Fibroblast of mammary gland (primary cell): Measurements from ENCODE around the gene BCL2L1.
"Not testable (repeated sequence)": the region's sequence is repeated elsewhere in the genome, so short reads cannot be mapped to it uniquely, and the experiment has no call there.

Experiments used
- DNase-seq: peaks from one replicate; pipeline ENCODE4 v3.0.0-alpha.2; 2010; ENCODE audit warnings: low read depth
- H3K4me3 ChIP-seq: 2 replicates; pipeline ENCODE4 v1.5.1; 2011; ENCODE audit warnings: low read depth, mild to moderate bottlenecking, low read length, moderate library complexity; ENCODE audit not compliant: control insufficient read depth
- CTCF ChIP-seq: conservative IDR thresholded peaks from 2 replicates; pipeline ENCODE4 v1.5.1; 2011; ENCODE audit warnings: low read depth, low read length, inconsistent platforms; ENCODE audit not compliant: control insufficient read depth, insufficient read depth

BCL2L1 gene

DNA sequence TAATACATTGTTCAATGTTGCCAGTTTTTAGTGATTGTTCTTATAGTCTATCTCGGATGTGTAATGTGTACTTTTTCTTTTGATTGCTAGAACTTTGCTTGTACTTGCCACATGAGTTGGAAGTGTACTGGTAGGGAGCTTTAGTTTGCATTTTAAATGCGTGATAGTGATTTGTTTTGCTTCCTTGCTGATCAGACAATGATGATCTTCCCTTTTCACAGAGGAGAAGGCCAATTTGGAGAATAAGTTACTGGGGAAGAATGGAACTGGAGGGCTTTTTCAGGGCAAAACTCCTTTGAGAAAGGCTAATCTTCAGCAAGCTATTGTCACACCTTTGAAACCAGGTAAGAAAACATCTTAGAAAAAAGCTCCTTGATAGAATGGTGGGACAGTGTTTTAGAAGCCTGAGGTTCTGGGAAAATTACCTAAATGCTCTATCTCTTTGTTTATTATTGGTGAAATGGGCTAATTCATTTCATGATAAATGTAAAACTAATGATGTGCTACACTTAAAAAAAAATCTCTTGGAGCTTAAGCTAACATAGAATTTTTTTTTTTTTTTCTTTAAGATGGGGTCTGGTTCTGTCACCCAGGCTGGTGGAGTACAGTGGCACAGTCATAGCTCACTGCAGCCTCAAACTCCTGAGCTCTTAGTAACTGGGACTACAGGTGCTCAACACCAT lies 37.3 kb upstream of the BCL2L1 start:
- no peak for DNase-seq
- H3K4me3 ChIP-seq, result no peak overlapping the region
- no peak for TF ChIP-seq CTCF

GRCh38 chr20:31758991-31759390 lies 36.3 kb upstream of the BCL2L1 start:
- no peak for TF ChIP-seq CTCF
- DNase-seq, result no peak
- H3K4me3 ChIP-seq, result no peak overlapping the region

DNA sequence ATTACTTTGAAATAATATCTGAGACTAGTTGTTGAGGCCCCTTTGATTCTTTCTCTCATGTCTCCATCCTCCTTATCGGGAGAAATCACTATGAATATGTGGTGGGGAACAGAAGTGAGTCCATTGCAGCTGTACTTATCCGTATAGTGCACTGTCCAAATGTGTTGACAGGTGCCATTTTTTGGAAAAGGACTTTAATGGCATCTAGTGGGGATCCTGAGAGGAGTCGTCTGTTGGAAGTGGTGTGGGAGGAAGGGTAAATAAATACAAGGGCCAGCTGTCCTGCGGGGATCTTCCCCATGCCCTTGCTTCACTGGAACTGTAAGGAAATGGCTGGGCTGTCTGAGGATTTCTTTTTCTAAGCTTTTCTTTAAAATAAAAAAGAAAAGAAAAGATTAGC lies 35.9 kb upstream of the BCL2L1 start:
- DNase-seq, result no peak
- no peak for TF ChIP-seq CTCF
- H3K4me3 ChIP-seq, result no peak overlapping the region

GRCh38 chr20:31757254-31757653 lies 34.6 kb upstream of the BCL2L1 start:
- DNase-seq, result no peak
- no peak for TF ChIP-seq CTCF
- H3K4me3 ChIP-seq, result no peak overlapping the region

- H3K4me3 ChIP-seq, result no peak overlapping the region
- no peak for TF ChIP-seq CTCF
- DNase-seq, result peak; percentile 90
These were observed 28.5 kb upstream of the BCL2L1 start for GRCh38 chr20:31751126-31751525.

DNA sequence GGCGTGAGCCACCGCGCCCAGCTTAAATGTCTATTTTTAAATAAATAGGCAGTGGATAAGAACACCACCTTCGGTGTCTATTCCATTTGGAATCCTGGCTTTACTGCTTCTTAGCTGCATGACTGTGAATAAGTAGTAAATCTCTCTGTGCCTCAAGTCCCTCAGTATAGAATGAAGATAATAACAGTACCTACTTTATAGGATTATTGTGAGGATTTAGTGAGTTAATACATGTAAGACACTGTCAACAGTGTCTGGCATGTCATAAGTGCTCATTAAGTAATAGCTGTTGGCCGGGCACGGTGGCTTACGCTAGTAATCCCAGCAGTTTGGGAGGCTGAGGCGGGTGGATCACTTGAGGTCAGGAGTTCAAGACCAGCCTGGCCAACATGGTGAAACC lies 26.6 kb upstream of the BCL2L1 start:
- DNase-seq, result no peak
- TF ChIP-seq CTCF, result no peak
- H3K4me3 ChIP-seq, result no peak overlapping the region

DNA sequence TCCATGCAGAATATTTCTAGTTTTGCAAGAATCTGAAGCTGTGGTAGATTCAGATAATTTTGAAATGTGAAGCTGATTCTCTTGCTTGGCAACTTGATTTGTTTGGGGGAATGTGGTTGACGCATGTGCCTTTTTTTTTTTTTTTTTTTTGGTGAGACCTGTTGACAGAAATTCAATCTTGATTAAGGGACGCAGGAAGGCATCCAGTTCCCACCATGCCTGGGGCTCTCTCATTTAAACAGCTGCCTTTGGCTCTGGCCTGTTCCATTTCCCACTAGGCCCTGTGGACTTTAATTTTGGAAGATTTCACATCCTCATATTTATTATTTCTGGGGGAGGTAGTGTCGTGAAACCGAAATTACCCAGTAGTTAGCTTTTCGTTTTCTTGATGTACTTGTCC lies 25.0 kb upstream of the BCL2L1 start:
- TF ChIP-seq CTCF, result no peak
- peak; percentile 74 for DNase-seq

DNA sequence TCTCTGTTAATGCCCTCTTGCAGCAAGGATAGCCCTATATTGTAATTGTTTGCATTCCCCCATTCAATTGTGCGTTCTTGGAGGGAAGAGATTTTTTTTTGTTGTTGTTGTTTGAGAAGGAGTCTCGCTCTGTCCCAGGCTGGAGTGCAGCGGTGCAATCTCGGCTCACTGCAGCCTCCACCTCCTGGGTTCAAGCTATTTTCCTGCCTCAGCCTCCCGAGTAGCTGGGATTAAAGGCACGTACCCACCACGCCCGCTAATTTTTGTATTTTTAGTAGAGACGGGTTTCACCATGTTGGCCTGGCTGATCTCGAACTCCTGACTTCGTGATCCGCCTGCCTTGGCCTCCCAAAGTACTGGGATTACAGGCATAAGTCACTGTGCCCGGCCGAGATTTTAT lies 24.4 kb upstream of the BCL2L1 start:
- H3K4me3 ChIP-seq, DNase-seq: not testable (repeated sequence)

More for the DNA sequence above, 25.0 kb upstream of the BCL2L1 start:
- no peak overlapping the region for H3K4me3 ChIP-seq
